ENCODE results near the gene CEP63.

The CEP63 gene

DNA sequence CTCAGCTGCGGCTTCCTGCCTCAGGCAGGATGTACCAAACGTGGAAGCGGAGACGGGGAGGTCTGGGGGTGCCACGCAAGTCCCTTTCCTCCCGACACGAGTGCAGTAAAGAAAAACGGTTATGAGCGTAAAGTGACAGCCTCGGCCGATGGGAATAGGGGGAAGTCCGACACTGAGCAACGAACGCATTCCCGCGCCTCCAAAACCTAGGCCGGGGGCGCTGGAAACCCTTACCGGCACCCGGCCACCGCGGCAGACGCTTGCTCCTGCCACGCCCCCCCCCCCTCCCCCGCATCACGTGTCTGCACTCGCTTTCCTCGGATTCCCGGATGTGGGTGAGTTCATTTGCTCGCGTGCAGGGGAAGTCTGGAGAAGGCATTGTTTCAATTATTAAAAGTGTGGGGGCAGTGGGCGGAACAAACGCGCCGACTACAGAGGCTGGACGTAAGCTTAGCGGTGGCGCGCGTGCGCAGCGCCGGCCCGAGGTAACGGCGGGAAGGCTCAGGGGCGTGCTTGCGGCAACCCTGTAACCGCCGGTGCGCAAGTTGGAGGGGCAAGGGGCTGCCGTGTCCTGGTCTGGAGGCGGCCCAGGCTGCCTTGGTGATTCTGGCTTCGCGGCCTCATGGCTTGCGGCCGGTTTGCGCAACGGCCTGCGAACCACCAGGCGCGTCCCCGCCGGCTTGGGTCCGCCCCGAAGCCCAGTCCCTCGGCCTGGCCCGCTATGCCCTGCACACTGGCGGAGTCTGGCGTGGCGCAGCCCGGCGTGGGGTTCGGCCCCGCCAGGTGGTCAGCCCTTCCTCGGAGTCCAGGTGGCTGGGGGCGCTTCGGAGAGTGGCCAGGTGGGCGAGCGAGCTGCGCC, at the start of gene CEP63, which contains the start of gene ANAPC13:
Gene CEP63, plus strand, starts transcription at position 340 of the 859 bp plus-strand sequence. CDS start 9,264 bp downstream, outside the sequence.
Gene ANAPC13, minus strand, starts transcription at position 268 of the 859 bp plus-strand sequence. CDS start 3,081 bp downstream, outside the sequence.
- peak; percentile 94 for DNase-seq

DNA sequence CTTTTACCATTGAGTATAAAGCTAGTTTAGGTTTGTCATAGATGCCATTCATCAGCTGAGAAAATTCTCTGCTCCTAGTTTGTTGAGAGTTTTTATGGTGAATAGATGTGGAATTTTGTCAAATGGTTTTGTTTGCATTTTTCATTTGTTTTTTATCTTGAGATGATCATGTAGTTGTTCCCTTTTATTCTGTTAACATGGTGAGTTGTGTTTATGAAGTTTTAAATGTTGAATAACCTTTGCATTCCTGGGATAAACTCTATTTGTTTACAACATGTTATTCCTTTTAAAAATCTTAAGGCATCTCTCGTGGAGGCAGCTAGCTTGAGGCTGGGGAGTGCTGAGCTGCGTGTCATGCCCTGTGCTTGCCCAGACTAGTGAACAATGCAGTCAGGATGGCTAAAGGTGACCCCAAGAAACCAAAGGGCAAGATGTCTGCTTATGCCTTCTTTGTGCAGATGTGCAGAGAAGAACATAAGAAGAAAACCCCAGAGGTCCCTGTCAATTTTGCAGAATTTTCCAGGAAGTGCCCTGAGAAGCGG, 48.6 kb upstream of the CEP63 start:
- DNase-seq = no peak

DNA sequence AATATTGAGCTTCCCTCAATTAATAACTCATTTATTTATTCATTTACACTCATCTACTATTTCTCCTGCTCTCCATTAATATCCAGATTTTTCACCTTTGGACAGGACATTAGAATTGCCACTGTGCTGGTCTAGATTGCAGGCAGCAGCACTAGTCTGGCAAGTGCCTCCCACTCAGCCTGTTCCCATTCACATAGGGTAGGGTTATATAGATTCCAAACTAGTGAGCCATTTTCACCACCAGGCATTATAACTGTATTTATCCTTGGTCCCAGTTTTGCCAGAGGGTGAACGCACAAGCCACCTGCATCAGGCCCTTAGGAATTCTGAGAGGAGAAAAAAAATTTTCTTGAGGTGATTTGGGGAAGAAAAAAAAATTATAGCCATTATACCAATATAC, 44.5 kb upstream of the CEP63 start:
- DNase-seq = no peak

DNA sequence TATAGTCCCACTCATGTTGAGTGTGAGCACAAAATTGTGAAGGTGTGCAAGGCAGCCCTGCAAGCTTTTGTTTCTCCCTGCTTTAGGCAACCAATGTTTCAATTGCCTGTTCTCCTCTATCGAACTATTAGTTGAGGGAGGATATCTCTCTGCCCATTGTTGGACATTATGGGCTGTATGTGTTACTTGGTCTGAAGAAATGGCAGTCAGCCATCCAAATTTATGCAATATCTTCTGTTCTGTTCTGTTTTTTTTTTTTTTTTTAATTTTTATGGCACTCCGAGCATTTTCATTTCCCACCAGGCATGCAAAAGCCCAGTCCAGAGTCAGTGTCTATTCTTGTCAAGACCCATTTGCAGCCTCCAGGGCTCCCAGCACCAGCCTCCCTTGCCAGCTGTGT, 44.0 kb upstream of the CEP63 start:
- DNase-seq = no peak

DNA sequence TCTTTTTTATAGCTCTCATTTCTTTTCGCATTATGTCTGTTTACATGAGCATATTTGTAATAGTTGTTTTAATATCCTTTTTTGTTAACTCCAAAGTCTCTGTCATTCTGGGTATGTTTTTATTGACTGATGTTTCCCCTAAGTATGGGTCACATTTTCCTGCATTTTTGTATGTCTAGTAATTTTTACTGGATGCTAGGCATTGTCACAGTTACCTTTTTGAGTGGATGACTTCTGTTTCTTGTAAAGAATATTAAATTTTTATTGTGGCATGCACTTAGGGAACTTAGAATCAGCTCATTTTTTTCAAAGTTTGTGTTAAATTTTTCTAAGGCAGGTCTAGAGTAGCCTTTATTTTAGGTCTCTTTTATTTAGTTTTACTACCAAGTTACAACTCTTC, 40.8 kb upstream of the CEP63 start:
- no peak for DNase-seq

DNA sequence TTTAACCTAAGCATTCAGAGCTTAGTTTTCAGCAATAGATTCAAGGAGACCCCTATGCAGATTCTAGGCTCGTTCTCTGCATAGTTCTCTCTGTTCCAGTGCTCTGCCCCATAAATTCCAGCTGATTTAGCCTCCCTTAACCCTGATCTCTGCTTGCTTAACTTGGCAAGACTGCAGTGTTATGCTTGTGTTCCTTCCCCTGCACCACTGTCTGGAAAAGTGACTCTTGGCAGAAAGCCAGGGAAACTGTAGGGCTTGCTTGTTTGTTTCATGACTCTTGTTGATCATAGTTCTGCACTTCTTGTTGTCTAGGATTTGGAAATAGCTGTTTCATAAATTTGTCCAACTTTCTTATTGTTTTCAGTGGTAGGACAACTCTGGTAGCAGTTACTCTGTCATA, 40.2 kb upstream of the CEP63 start:
- DNase-seq = no peak

DNA sequence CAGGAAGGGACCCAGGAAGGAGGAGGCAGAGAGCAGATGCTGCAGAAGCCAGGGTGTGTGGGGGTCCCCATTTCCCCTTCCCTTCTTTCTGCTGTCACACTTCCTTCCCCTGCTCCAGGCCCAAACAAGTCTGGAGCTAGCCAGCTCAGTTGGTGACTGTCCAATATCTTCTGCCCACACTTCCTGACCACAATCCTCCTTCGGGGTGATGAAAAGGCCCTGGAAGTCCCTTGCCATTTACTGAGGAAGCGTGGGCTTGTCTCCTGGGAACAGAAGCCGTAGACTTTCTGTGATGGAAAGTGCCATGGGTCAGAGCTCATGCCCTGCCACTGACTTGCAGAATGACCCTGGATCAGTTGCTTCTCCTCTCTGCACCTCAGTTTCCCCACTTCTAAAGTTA, 39.1 kb upstream of the CEP63 start:
- no peak for DNase-seq

DNA sequence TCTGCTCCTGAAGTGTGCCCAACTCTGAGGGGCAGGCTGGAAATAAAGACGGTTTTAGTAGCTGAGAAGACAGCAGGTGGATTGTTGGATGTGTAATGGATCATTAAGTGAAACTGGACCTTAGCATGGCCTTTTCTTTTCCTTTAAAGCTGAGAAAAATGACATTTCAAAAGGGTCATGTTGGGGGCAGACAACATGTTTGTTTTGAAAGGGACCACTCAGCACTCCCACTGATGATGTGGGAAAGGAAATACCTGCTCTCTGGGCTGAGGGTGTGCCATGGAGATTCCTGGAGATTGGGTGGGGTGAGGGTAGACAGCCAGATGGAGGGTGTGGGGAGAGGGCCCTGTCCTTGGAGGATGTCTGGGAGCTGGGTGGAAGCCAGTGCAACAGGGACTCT, 38.5 kb upstream of the CEP63 start:
- no peak for DNase-seq

DNA sequence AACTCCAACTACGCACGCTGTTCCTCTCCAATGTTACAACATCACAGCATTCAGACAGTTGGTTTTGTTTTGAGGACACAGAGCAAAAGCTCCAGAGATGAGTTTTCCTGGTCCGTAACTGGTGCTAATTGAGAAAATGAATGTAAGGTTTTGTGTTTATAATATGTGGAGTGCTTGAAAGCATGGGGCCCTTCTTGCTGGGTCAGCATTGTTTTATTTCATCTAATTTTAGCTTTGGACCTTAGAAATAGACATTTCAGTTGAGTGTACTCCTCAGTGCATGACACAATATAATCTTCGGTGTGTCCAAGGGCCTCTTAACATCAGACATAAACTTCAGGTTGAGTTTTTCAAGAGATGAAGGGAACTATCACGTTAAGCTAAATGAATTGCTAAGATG, 37.2 kb upstream of the CEP63 start:
- DNase-seq = no peak

DNA sequence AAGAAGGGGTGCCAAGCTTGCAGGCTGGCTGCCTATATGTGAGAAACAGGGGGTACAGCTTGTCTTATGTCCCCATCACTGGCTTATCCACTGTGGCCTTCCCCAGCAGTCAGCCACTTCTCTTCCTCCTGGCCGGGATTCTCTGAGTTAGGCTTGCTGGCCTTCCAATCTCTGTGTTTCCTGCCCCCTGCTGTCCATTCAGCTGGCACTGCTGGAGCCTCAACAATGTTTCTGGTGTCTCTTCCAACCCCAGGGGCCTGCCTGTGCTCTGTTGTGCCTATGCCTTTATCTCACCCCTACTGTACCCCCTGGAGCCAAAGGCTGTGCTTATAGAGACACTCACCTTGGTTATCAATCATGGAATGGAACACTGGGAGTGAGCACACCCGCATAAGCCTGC, 36.6 kb upstream of the CEP63 start:
- no peak for DNase-seq

DNA sequence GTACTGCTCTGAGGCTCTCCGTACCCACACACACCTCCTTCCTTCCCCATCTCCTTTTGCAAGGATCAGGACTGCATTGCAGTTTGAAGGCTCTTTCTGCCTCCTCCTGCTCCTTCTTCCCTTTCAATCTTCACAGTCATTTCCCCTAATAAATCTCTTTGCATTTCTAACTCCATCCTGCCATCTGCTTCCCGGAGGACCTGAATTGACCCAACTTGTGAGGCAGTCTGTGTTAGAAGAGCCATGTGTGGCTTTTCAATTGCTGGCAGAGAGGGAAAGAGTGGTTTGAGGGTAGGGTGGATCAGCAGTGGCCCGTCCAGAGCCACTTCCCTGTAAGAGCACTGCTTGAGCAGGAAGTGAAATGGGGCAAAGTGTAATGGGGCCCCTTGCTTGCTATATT, 35.9 kb upstream of the CEP63 start:
- DNase-seq = no peak

DNA sequence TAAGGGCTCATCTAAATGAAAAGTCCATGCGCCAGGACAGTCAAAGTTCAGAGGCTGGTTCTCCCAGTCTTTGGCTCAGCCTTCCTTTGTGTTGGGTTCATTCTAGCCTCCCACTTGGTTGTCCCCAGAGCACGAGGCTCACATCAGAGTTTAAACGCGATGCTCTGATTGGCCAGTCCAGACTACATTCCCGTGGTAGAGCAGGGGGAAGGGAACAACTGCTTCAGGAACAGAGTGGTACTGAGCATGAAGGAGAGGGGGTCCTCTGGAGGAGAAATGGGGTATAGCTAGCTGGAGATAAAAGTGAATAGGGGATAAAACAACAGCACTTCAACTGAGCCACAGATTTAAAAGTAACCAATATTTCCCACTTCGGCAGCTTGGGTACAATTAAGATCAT, 32.2 kb upstream of the CEP63 start:
- no peak for DNase-seq

DNA sequence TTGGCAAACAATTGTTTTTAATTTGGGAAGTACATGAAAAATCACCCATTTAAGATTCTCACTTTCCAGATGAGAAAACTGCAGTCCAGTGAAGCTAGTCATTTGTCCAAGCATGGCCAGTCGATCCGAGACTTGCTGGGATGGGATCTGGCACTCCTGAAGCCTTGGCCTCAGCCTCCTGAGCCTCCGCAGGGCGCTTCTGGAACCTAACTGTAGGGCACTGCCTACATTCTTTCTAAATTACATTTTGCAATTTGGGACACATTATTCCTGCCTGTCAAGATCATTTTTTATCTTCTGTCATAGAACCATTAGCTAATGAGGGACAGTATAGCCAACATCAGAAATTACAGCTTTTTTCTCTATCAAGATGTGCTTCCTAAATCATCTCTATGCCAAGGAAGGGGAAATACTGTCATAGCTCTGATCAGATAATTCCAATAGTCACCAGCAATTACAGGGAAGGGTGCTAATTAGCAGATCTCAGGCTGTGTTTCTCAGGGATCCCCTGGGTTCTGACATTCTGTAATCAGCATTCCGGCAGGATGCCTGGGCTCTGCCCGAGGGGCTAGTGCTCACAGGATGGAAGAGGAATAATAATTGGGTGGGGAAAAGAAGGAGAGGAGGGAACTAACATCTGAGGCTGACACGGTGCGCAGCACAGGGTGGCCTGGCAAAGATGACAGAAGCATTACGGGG, 28.3 kb upstream of the CEP63 start:
- DNase-seq = no peak

DNA sequence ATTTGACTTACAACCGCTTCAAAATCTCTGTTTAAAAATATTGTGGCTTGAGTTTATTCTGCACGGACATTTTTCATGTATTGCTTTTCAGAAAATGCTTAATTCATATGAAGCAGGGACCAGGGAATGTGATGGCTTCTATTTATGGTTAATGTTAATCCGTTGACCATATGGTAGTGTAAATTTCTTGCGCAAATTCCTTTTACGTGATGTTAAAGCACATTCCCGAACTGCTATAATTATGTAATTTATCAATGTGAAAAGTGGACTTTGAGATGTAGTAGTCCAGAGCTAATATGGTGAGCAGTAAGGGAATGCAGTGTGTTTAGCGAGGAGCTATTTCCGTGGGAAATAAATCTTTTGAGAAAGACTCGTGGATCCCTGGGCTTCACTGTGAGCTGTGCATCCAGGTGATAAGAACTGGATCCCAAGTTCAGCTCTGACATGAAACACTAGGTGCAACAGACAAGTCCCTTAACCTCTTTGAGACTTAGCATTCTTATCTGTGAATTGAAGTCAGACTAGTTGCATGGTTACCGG, 27.4 kb upstream of the CEP63 start:
- no peak for DNase-seq

DNA sequence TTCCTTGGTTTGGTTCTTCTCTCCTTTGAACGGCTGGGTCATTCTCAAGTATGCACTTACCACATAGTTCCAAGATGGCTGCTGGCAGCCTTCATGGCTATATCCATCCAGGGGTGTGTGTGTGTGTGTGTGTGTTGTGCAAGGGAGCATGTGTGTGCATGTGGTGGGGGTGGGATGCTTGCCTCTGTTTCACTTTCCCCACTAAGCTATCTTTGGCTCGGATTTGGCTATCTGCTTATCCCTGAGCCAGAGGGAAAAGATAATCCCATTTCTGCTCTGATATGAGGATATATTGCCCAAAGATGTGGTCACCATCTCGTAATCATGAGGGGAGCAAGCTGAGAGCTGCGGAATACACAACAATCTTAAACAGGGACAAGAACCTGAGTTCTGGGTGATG, 26.3 kb upstream of the CEP63 start:
- no peak for DNase-seq

DNA sequence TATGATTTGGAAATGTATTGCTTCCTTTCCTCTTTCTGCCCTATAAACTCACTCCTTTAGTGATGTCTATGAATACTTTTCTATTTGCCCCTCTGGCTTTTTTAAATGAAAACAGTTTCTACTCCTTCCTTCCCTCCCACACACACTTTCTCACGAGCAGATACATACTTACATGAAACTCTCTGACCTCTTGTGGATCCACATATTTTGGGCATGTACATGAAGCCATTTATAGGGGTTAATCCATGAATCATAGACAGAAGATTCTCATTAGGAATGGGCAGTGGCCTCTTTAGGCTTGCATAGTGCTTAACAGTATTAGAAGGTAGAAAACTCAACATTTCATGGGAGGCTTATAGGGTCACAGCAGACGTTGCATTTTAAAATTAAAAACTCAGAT, 24.9 kb upstream of the CEP63 start:
- no peak for DNase-seq

DNA sequence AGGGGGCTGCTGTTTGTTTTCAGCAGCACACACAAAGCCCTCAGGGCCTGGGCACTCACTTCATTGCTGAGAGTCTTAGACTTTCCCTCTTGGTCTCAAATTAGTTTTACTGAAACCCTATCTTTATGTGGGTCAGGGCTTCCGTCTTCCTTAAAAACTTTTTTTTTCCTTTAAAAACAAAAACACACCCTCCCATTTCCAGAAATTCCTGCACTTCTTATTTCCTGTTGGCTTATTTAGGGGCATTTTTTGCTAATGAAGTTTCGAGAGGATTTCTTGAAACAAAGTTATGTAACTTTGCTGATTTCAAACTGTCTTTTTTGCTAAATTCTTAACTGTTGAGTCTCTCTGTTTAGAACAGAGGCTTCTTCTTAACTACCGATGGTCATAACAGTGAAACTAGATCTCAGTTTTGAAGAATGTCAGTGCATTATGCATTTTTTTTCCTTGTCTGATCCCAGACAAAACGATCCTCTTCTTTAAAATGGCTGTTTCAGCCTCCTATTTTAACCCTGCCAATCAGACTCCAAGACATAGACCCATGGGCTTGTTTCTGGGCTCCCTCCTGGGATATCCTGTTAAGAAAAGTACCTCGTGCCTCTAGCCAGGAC, 23.4 kb upstream of the CEP63 start:
- DNase-seq = no peak

DNA sequence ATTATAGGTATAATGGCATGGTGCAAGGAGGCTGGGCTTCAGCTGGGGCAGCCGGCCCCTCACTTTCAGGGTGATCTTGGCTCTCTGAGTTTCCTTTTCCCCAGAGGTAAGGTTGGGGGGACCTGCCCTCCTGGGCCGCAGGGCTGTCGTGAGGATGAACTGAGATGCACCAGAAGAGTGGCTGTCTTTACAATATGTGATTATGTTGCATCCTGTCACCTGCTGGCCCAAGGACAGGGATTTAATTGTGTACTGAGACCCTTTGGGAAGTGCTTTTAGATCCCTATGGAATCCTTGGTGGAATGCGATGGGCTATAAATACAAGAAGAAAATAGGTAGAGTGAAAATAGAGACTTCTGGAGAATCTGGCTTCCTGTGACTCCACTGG, 22.2 kb upstream of the CEP63 start:
- DNase-seq = no peak

DNA sequence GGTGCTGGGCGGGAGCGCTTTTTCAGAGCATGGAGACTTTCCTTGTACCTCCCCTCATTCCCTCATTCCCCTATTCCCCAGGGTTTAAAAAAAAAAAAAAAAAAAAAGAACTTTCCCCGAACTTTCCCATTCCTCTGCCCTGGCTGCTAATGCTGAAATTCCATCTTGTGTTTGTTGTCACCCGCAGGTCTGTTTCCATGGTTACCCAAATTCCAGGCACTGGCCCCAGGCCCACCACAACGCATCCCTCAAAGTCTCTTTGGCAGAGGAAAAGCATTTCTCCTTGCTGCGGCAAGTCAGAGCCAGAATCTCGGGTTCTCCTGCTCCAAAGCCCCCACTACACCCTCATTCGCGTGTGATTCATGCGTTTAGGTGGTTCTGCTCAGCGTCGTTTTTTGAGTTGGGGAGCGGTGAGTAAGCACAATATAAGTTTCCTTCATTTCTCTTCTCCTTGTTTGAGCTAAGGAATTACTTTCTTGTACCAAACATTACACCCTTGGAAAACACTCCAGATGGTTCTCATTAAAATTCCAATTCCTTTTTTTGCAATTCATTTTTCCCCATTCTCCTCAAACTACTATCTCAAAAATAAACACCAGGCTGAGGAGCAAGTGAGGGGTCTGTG, 21.7 kb upstream of the CEP63 start:
- no peak for DNase-seq

DNA sequence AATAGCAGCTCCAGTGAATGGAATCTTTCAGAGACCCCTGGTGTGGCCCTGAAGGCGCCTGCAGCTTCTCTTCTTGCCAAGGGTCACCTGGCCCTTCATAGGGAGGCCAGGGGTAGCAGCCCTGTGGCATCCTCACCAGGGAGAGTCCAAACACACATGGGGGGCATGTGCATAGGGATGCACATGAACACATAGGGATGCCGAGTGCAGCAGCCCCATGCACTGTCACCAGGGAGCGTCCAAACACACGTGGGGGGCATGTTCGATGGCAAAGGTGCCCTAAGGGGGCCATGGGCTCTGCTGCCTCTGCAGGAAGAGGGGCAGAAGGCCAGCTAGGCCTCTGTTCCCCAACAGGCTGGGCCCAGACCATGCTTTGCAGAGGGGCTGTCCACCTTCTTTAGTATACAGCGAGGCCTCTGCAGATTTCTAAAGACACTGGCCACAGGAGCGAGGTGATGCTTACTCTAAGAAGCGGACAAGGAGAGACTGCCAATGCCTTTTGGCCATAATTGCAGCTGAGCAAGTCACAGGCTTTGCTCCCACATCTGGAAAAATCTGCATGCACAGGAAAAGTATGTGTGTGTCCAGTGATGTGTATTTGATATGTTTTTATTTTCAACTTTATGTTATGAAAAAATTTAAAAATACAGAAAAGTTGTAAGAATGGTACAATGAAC, 21.0 kb upstream of the CEP63 start:
- DNase-seq = no peak

DNA sequence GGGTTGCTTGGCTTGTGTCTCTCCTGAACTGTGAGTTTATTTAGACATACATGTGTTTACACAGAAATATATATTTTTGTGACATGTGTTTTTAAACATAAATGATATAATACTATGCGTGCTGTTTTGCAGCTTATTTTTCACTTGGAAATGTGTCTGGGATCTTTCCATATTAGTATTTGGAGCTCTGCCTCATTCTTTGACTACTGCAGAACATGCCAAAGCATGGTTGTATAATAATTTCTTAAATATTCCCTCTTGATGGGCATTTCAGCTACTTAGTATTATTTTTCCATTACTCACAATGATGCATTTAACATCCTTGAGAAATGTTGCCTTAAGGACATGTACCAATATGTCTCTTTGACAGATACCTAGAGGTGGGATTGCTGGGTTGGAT, 19.5 kb upstream of the CEP63 start:
- DNase-seq = no peak

DNA sequence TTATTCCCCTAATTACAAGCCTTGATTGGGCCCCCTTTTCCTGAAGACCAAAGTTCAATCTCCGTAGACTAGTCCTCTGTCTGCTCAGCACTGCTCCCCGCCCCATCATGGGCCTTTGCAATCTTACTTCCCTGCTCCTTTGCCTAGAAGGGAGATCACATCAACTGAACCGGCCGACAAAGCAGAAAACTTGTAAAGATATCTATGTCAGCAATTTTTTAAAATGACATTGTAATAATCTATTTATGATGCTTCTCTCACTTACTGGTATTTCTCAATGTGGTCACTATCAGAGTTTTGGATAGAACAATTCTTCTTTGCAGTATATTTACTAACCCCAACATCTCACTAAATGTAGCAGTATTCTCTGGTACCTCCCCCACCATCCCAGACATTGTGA, 17.3 kb upstream of the CEP63 start:
- DNase-seq = no peak

Data from SHP77 treated with DMSO at 0.1 percent for 48 hours (cell line).